NB4 (cell line): ENCODE data around the gene TMEM30B.

Source experiments
- MYC ChIP-seq: IDR thresholded peaks from 2 replicates; pipeline ENCODE4 v1.6.1; 2011; ENCODE audit warnings: low read depth, low read length
- TF ChIP-seq, protein P1 (sequence below): IDR thresholded peaks from one replicate; pipeline ENCODE4 v1.5.1; 2012; ENCODE audit warnings: low read depth, low read length
- TF ChIP-seq, protein P2 (sequence below): IDR thresholded peaks from 2 replicates; pipeline ENCODE4 v1.6.1; 2011; ENCODE audit warnings: low read depth, low read length

DNA sequence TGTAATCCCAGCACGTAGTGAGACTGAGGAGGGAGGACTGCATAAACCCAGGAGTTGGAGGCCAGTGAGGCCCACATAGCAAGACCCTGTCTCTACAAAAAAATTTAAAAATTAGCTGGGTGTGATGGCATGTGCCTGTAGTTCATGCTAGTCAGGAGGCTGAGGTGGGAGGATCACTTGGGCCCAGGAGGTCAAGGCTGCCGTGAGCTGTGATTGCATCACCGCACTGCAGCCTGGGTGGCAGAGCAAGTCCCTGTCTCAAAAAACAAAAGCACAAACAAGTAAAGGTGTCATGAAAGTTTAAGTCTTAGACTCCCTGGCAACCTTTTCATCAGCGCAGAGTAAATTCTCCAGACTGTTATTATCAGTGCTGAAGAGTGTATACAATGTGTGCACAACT is 10.4 kb downstream of the TMEM30B start:
- TF ChIP-seq, protein P1, sequence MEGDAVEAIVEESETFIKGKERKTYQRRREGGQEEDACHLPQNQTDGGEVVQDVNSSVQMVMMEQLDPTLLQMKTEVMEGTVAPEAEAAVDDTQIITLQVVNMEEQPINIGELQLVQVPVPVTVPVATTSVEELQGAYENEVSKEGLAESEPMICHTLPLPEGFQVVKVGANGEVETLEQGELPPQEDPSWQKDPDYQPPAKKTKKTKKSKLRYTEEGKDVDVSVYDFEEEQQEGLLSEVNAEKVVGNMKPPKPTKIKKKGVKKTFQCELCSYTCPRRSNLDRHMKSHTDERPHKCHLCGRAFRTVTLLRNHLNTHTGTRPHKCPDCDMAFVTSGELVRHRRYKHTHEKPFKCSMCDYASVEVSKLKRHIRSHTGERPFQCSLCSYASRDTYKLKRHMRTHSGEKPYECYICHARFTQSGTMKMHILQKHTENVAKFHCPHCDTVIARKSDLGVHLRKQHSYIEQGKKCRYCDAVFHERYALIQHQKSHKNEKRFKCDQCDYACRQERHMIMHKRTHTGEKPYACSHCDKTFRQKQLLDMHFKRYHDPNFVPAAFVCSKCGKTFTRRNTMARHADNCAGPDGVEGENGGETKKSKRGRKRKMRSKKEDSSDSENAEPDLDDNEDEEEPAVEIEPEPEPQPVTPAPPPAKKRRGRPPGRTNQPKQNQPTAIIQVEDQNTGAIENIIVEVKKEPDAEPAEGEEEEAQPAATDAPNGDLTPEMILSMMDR, result no peak
- TF ChIP-seq, protein P2, sequence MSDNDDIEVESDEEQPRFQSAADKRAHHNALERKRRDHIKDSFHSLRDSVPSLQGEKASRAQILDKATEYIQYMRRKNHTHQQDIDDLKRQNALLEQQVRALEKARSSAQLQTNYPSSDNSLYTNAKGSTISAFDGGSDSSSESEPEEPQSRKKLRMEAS, result no peak
- no peak for TF ChIP-seq MYC
